Activated CD4-positive, alpha-beta T cell treated with anti-CD3 and anti-CD28 coated beads, Interleukin-2, Interleukin-4, amounts not matched to agents 100 ng/mL and 50 ng/mL, durations not matched to agents 16 hours and 8 hours (primary cell): ENCODE data around the gene SETBP1.

ENCODE experiments used
- DNase-seq: peaks from one replicate; pipeline ENCODE4 v3.0.0-alpha.2; 2020; ENCODE audit warnings: low spot score

Gene SETBP1

GRCh38 chr18:44731530-44732237 lies 51.0 kb downstream of the SETBP1 start:
- DNase-seq = no peak

- no peak for DNase-seq
These were observed 51.5 kb downstream of the SETBP1 start for GRCh38 chr18:44732238-44732563.

GRCh38 chr18:44732599-44732998 lies 51.9 kb downstream of the SETBP1 start:
- DNase-seq = no peak

GRCh38 chr18:44733069-44733753 lies 52.5 kb downstream of the SETBP1 start:
- DNase-seq = peak; percentile 63

GRCh38 chr18:44733754-44734465 lies 53.2 kb downstream of the SETBP1 start:
- DNase-seq = no peak

- DNase-seq = no peak
These were observed 54.4 kb downstream of the SETBP1 start for GRCh38 chr18:44735096-44735495.

GRCh38 chr18:44736664-44737380 lies 56.1 kb downstream of the SETBP1 start:
- DNase-seq = no peak

- no peak for DNase-seq
These were observed 56.9 kb downstream of the SETBP1 start for GRCh38 chr18:44737623-44738022.

- no peak for DNase-seq
These were observed 59.3 kb downstream of the SETBP1 start for GRCh38 chr18:44740000-44740399.

- DNase-seq = no peak
These were observed 60.4 kb downstream of the SETBP1 start for GRCh38 chr18:44741085-44741484.

GRCh38 chr18:44741511-44741910 lies 60.8 kb downstream of the SETBP1 start:
- no peak for DNase-seq

- DNase-seq = no peak
These were observed 61.4 kb downstream of the SETBP1 start for GRCh38 chr18:44742126-44742525.

- no peak for DNase-seq
These were observed 62.1 kb downstream of the SETBP1 start for GRCh38 chr18:44742718-44743311.

GRCh38 chr18:44743631-44744030 lies 62.9 kb downstream of the SETBP1 start:
- no peak for DNase-seq

- DNase-seq = no peak
These were observed 63.8 kb downstream of the SETBP1 start for GRCh38 chr18:44744161-44745121.

GRCh38 chr18:44747157-44747556 lies 66.5 kb downstream of the SETBP1 start:
- DNase-seq = no peak

GRCh38 chr18:44748582-44748981 lies 67.9 kb downstream of the SETBP1 start:
- DNase-seq = no peak

GRCh38 chr18:44750774-44751173 lies 70.1 kb downstream of the SETBP1 start:
- no peak for DNase-seq

- no peak for DNase-seq
These were observed 73.9 kb downstream of the SETBP1 start for GRCh38 chr18:44754567-44754966.

- peak; percentile 84 for DNase-seq
These were observed 78.4 kb downstream of the SETBP1 start for GRCh38 chr18:44758861-44759631.
